A549 (cell line): Measurements from ENCODE around the gene DSCAM. TPM values are rescaled to one million over a fixed set of nuclear protein-coding genes. Genes with fewer than 3 reads are reported as not detected.

Experiments used
- ATAC-seq, 2 experiments: fragments of 200-7000 bp in 1 of 2; fragments of >200 bp in 1 of 2; cut with Nextera tagmentation in 1 of 2; cut with Tn5 transposase in 1 of 2; 3 replicates each; pipeline versions ENCODE4 v1.8.0 to v1.9.1; 2018 to 2020; ENCODE audit warnings: mild to moderate bottlenecking in 1 of 2, moderate library complexity in 1 of 2
- CTCF ChIA-PET: fragments of 300-600 bp; sonication (Branson Sonifier 250); formaldehyde crosslinking; extraction: SDS; loops from one replicate; lab custom pipeline; 2021; ENCODE audit warnings: antibody characterized with exemption, inconsistent platforms; lab: Yijun Ruan, JAX
- POLR2A ChIA-PET: fragments of 350-600 bp; formaldehyde crosslinking; extraction: SDS; loops from one replicate; lab custom pipeline; 2021; ENCODE audit warnings: antibody characterized with exemption, inconsistent platforms; lab: Yijun Ruan, JAX
- DNase-seq, 2 experiments: peaks; one replicate each; pipeline versions ENCODE4 v3.0.0 to v3.0.0-alpha.2; 2011 to 2016; ENCODE audit warnings: low read depth in 1 of 2, low spot score in 1 of 2
- FAIRE-seq: peaks from 2 replicates; lab custom pipeline; 2011; peaks lifted over from hg19 to GRCh38; lab: Jason Lieb, UNC
- H3K27ac ChIP-seq, 2 experiments: fragments of >200 bp; sonication (Bioruptor Twin); formaldehyde crosslinking; 3 replicates each; pipeline ENCODE4 v1.5.1; 2016 to 2017
- H3K4me1 ChIP-seq: fragments of >200 bp; sonication (Bioruptor Twin); formaldehyde crosslinking; 3 replicates; pipeline ENCODE4 v1.6.1; 2016
- H3K4me2 ChIP-seq: fragments of >200 bp; sonication (Bioruptor Twin); formaldehyde crosslinking; 3 replicates; pipeline ENCODE4 v1.6.1; 2016
- H3K4me3 ChIP-seq: fragments of >200 bp; sonication (Bioruptor Twin); formaldehyde crosslinking; 3 replicates; pipeline ENCODE4 v1.5.1; 2016
- H3K9me3 ChIP-seq: fragments of >200 bp; sonication (Bioruptor Twin); formaldehyde crosslinking; 3 replicates; pipeline ENCODE4 v1.6.1; 2016
- CHD4 ChIP-seq: fragments of 200-600 bp; sonication (generic); IDR thresholded peaks from 2 replicates; pipeline ENCODE4 v1.6.1; 2016; ENCODE audit warnings: antibody characterized with exemption, mild to moderate bottlenecking, borderline replicate concordance
- CTCF ChIP-seq: fragments of >200 bp; sonication (Bioruptor Twin); formaldehyde crosslinking; IDR thresholded peaks from 3 replicates; pipeline ENCODE4 v1.5.1; 2016
- EHF ChIP-seq: fragments of 250-450 bp; sonication (Bioruptor Pico); IDR thresholded peaks from 2 replicates; pipeline ENCODE4 v1.5.0; 2020; ENCODE audit warnings: mild to moderate bottlenecking
- EHMT2 ChIP-seq: fragments of 200-600 bp; sonication (generic); IDR thresholded peaks from 2 replicates; pipeline ENCODE4 v1.6.1; 2016; ENCODE audit warnings: antibody characterized with exemption, low read depth, mild to moderate bottlenecking, moderate library complexity
- EP300 ChIP-seq, 2 experiments: fragments of >200 bp; sonication (Bioruptor Twin); formaldehyde crosslinking; IDR thresholded peaks; 2 replicates in 1 of 2; 3 replicates in 1 of 2; pipeline ENCODE4 v1.6.1; 2016 to 2017
- ESRRA ChIP-seq: fragments of 150-350 bp; IDR thresholded peaks from 2 replicates; pipeline ENCODE4 v1.6.1; 2014; ENCODE audit warnings: mild to moderate bottlenecking, low read length, borderline replicate concordance
- FOXS1 ChIP-seq: fragments of 250-450 bp; sonication (Bioruptor Pico); IDR thresholded peaks from 2 replicates; pipeline ENCODE4 v1.5.0; 2020; ENCODE audit warnings: mild to moderate bottlenecking, moderate library complexity
- HOXB13 ChIP-seq: fragments of 250-450 bp; sonication (Bioruptor Pico); IDR thresholded peaks from 2 replicates; pipeline ENCODE4 v1.5.0; 2020; ENCODE audit warnings: low read depth, mild to moderate bottlenecking, moderate library complexity
- KDM1A ChIP-seq: fragments of 200-600 bp; sonication (generic); IDR thresholded peaks from 2 replicates; pipeline ENCODE4 v1.6.1; 2016; ENCODE audit warnings: low read depth, mild to moderate bottlenecking
- MAX ChIP-seq: IDR thresholded peaks from 2 replicates; pipeline ENCODE4 v1.6.1; 2012
- MAZ ChIP-seq: fragments of 150-350 bp; IDR thresholded peaks from 2 replicates; pipeline ENCODE4 v1.6.1; 2014; ENCODE audit warnings: antibody characterized with exemption, low read depth, low read length, borderline replicate concordance
- NFE2L2 ChIP-seq: fragments of 150-350 bp; conservative IDR thresholded peaks from 2 replicates; pipeline ENCODE4 v1.6.1; 2014; ENCODE audit warnings: low read length
- NPAS2 ChIP-seq: fragments of 250-450 bp; sonication (Bioruptor Pico); IDR thresholded peaks from 2 replicates; pipeline ENCODE4 v1.8.0; 2022; ENCODE audit warnings: mild to moderate bottlenecking, moderate library complexity, borderline replicate concordance
- PBX3 ChIP-seq: IDR thresholded peaks from 2 replicates; pipeline ENCODE4 v1.6.1; 2012
- PHF8 ChIP-seq: fragments of 200-600 bp; sonication (generic); IDR thresholded peaks from 2 replicates; pipeline ENCODE4 v1.6.1; 2016; ENCODE audit warnings: low read depth, mild to moderate bottlenecking, antibody characterized with exemption, moderate library complexity, borderline replicate concordance
- POLR2AphosphoS2 ChIP-seq: conservative IDR thresholded peaks from 2 replicates; pipeline ENCODE4 v1.6.1; 2012; ENCODE audit warnings: low read length, improper control_type of control experiment, inconsistent platforms
- RAD21 ChIP-seq, 2 experiments: fragments of >200 bp in 1 of 2; sonication (Bioruptor Twin) in 1 of 2; formaldehyde crosslinking in 1 of 2; IDR thresholded peaks in 1 of 2; conservative IDR thresholded peaks in 1 of 2; 2 replicates in 1 of 2; 3 replicates in 1 of 2; pipeline ENCODE4 v1.6.1; 2012 to 2018; ENCODE audit warnings: inconsistent platforms in 1 of 2
- REST ChIP-seq: fragments of 200-600 bp; sonication (generic); IDR thresholded peaks from 2 replicates; pipeline ENCODE4 v1.6.1; 2016; ENCODE audit warnings: antibody characterized with exemption, mild to moderate bottlenecking, moderate library complexity
- RFX5 ChIP-seq: fragments of 450-650 bp; IDR thresholded peaks from 2 replicates; pipeline ENCODE4 v1.7.1; 2014; ENCODE audit warnings: antibody characterized with exemption, mild to moderate bottlenecking, moderate library complexity
- TFCP2L1 ChIP-seq: fragments of 250-450 bp; sonication (Bioruptor Pico); IDR thresholded peaks from 2 replicates; pipeline ENCODE4 v1.5.0; 2021; ENCODE audit warnings: mild to moderate bottlenecking
- TP53 ChIP-seq: fragments of 250-450 bp; sonication (Bioruptor Pico); IDR thresholded peaks from 2 replicates; pipeline ENCODE4 v1.5.0; 2021; ENCODE audit warnings: mild to moderate bottlenecking, moderate library complexity
- ZFP36 ChIP-seq: fragments of 450-650 bp; IDR thresholded peaks from 2 replicates; pipeline ENCODE4 v1.6.1; 2014; ENCODE audit warnings: borderline replicate concordance; ENCODE audit not compliant: partially characterized antibody
- ZNF302 ChIP-seq: fragments of 250-450 bp; sonication (Bioruptor Pico); IDR thresholded peaks from 2 replicates; pipeline ENCODE4 v1.9.0; 2021; ENCODE audit warnings: inconsistent platforms, mild to moderate bottlenecking, moderate library complexity
- WGBS: methylation state at CpG from one replicate; pipeline ENCODE4 v1.1.6; 2017; ENCODE audit errors: missing lambda C conversion rate; 5-methylcytosine and 5-hydroxymethylcytosine counted together
- polyA plus RNA-seq, 4 experiments: library from polyadenylated mRNA; depleted of rRNA in 3 of 4; stranded (reverse); fragments of >200 nt; fragmentation: RNase III in 1 of 4; extraction: RNeasy Plus Mini Kit Qiagen cat#74134 plus additional on column Dnase treatment in 1 of 4; gene quantifications; 2 replicates in 3 of 4; 3 replicates in 1 of 4; pipeline ENCODE4 v1.2.3, GENCODE V29; 2011 to 2017

Gene DSCAM
- polyA plus RNA-seq, 2 of the 4 experiments (the other 2 are of a cell fraction), result not detected

GRCh38 chr21:40729761-40730425 lies 117.1 kb downstream of the DSCAM start:
- no peak overlapping the region for H3K4me2 ChIP-seq
- no peak overlapping the region for H3K27ac ChIP-seq
- ATAC-seq (no peak), DNase-seq (no peak)
- 28% methylated on average over 8 of the region's 8 CpGs for WGBS
- POLR2A ChIA-PET, result no interaction called here
- H3K4me3 ChIP-seq, result no peak overlapping the region
- TF ChIP-seq ZFP36 (no peak), NFE2L2 (no peak), POLR2AphosphoS2 (no peak), CHD4 (no peak), PHF8 (no peak)
- TF ChIP-seq, all 56 proteins: peak for 0
- no peaks in the 10 kb centered on the region for H3K4me1 ChIP-seq
- no peak for FAIRE-seq
- CTCF ChIA-PET, result no interaction called here
- no peaks in the 10 kb centered on the region for H3K9me3 ChIP-seq

- H3K27ac ChIP-seq, result no peak overlapping the region
- no peak overlapping the region for H3K4me2 ChIP-seq
- FAIRE-seq (no peak), ATAC-seq (no peak), DNase-seq (no peak)
- H3K4me1 ChIP-seq, result no peaks in the 10 kb centered on the region
- ChIA-PET CTCF (no interaction called here), POLR2A (no interaction called here)
- H3K9me3 ChIP-seq, result no peaks in the 10 kb centered on the region
- H3K4me3 ChIP-seq, result no peak overlapping the region
- TF ChIP-seq MAZ, result no peak
- no peak for TF ChIP-seq CTCF
- no peak for TF ChIP-seq FOXS1 (CRISPR knock-in tag)
- no peak for TF ChIP-seq MAX
- no peak for TF ChIP-seq ZNF302 (CRISPR knock-in tag)
- WGBS, result 28% methylated on average over 5 of the region's 5 CpGs
Measured at GRCh38 chr21:40723966-40724365, 123.0 kb downstream of the DSCAM start.

- Histone ChIP-seq H3K4me2 (no peak overlapping the region), H3K4me3 (no peak overlapping the region), H3K4me1 (no peaks in the 10 kb centered on the region), H3K27ac (no peak overlapping the region), H3K9me3 (no peaks in the 10 kb centered on the region)
- DNase-seq (no peak), FAIRE-seq (no peak), ATAC-seq (no peak)
- CTCF ChIA-PET, result no interaction called here
- 3% methylated on average over 2 of the region's 2 CpGs for WGBS
- TF ChIP-seq EHMT2 (no peak), NPAS2 (no peak), ZNF302 (CRISPR knock-in tag) (no peak), ESRRA (no peak), EP300 (IDR thresholded peaks at IDR 0.05) (no peak), HOXB13 (no peak), TFCP2L1 (CRISPR knock-in tag) (no peak), TP53 (CRISPR knock-in tag) (no peak), EHF (CRISPR knock-in tag) (no peak)
- POLR2A ChIA-PET, result no interaction called here
Measured at GRCh38 chr21:40723317-40723716, 123.6 kb downstream of the DSCAM start.

GRCh38 chr21:40719615-40720014 lies 127.3 kb downstream of the DSCAM start:
- no peak for DNase-seq
- H3K4me2 ChIP-seq, result no peak overlapping the region
- no peaks in the 10 kb centered on the region for H3K9me3 ChIP-seq
- no peak for ATAC-seq
- FAIRE-seq, result no peak
- no peak overlapping the region for H3K4me3 ChIP-seq
- H3K4me1 ChIP-seq, result no peaks in the 10 kb centered on the region
- 0% methylated on average over 1 of the region's 1 CpG for WGBS
- POLR2A ChIA-PET, result no interaction called here
- CTCF ChIA-PET, result no interaction called here
- TF ChIP-seq REST (no peak), PBX3 (no peak), RAD21 (conservative IDR thresholded peaks at IDR 0.05 in 1 of 2, IDR thresholded peaks at IDR 0.05 in 1 of 2) (no peak), RFX5 (no peak), KDM1A (no peak)
- H3K27ac ChIP-seq, result no peak overlapping the region
